ENCODE results near the gene HSPA4L.

DNA sequence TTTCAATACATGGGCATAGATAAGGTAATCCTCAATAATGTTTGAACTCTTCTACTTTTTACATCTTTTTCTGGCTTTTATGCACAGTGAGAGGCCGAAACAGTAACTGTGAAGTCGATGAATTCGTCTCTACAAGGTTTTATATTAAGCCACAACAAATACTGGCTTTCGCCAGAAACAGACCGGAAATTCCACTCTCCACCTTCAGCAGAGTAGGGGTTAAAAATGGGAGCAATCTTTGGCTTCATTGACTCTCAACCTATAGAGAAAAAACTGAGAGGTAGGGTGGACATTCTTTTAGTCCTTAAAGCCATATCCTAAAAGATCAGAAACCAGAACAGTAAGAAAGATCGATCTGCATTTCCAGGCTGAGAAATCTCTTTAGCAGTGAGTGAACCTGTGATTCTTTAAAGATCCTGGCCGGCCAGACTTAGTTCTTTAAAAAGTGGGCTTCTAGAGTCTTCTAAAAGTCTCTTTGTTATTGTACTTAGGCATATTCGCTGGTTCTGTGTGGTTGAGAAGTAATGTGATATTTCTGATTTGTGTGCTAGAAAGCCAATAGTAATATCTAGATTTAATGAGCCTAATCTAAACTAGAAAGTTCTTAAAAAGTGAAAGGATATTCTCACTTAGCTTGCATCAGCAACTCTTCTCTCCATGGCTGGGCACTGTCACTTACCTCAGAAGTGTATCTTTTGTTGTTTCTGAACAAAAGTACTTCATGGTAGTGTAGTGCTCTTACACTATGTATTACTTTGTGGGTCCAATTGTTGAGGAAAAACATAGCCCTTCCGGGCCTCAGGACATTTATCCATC lies 2.0 kb downstream of the HSPA4L start:
- TF ChIP-seq CTCF (IDR thresholded peaks at IDR 0.05 in 2 of 3, conservative IDR thresholded peaks at IDR 0.05 in 1 of 3; ENCODE audit: control insufficient read depth in 2 of 3, extremely low read depth in 1 of 3, insufficient read depth in 1 of 3, low read depth in 3 of 3, low read length in 3 of 3) (no peak), CEBPB (IDR thresholded peaks at IDR 0.05; ENCODE audit: borderline replicate concordance in 1 of 2, low read depth in 2 of 2, low read length in 2 of 2) (no peak)
